GM04504 (cell line): ENCODE results near the gene CLIC5.

Source experiments
- DNase-seq: peaks from one replicate; pipeline ENCODE4 v3.0.0-alpha.2; 2012; ENCODE audit warnings: low read depth

CLIC5 gene

GRCh38 chr6:45964300-45964699 lies 51.4 kb downstream of the CLIC5 start:
- DNase-seq = no peak

GRCh38 chr6:45963896-45964295 lies 51.8 kb downstream of the CLIC5 start:
- no peak for DNase-seq

- no peak for DNase-seq
These were observed 54.5 kb downstream of the CLIC5 start for GRCh38 chr6:45961125-45961524.

DNA sequence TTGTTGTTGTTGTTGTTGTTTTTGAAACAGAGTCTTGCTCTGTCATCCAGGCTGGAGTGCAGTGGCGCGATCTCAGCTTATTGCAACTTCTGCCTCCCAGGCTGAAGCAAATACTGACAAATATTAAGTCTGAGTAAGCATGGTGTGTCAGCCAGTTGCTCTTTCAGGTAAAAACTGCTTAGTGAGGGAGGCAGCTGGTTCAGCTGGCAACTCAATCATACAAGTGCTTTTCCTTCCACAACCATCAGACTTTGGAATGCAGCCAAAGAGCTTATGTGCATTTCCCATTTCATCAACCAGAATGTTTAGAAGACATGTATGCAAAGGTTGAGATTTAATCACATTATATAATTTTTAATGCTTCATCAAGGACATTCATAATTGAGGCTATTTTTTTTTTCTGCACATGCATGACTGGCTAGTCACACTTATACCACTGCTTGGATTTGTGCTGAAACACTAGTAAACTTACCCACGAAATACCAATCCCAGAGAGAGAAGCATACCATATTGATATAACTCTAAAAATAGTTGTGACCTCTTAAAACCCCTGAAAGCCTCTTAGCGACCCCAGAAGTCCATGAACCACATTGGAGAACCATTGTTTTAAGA lies 56.0 kb downstream of the CLIC5 start:
- no peak for DNase-seq

GRCh38 chr6:45956663-45957062 lies 59.0 kb downstream of the CLIC5 start:
- DNase-seq = no peak

DNA sequence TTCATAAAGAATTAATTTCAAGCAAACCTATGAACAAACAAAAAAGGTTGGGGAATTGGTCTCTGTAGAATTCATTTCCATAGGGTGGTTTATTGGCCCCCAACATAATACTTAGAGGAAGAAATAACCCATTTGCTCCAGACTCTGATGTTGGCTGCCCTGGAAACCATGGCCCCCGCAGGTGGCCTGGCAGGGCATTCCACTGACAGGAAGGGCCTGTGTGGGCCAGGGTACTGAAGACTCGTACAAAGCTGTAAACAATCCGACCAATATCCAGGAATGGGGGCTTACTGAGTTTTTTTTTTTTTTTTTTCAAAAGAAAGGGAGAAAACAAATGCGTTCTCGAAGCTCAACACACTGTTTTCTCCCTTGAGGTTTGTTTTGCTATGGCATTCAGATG lies 59.5 kb downstream of the CLIC5 start:
- no peak for DNase-seq

GRCh38 chr6:45955597-45955996 lies 60.1 kb downstream of the CLIC5 start:
- DNase-seq = no peak

- DNase-seq = no peak
These were observed 63.1 kb downstream of the CLIC5 start for GRCh38 chr6:45952546-45952945.

DNA sequence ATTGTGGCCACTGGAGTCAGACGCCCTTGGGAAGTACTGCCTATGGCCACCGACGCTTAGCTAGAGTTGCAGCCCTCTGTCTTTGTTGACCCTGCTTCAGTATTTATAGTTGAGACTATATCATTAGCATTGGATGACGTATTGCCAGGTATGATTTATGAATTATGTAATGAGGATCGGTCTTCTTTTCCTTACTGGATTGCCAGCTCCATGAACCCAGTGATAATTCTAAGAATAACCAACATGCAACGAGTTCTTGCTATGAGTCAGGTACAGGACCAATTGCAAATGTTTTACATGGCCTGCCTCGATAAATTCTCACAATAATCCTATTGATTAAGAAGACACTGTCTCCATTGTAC lies 63.5 kb downstream of the CLIC5 start:
- no peak for DNase-seq

GRCh38 chr6:45951321-45952167 lies 64.1 kb downstream of the CLIC5 start:
- no peak for DNase-seq

- no peak for DNase-seq
These were observed 66.4 kb downstream of the CLIC5 start for GRCh38 chr6:45949256-45949655.

DNA sequence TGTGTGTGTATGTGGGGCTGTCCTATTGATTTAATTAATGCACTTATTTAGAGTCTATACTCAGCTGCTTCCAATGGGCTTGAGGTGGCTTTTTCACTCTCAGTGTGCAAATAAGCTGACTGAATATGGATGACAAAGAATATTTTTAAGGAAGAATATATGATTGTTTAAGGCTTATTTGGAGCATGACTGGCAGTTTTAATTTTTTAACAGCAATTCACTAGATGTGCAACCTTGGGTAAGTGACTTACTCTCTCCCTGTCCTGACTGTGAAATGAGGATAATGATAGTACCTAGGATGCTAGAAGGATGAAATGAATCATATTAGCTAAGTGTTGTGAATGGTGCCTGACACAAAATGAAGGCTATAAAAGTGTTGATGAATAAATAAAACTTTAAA lies 67.9 kb downstream of the CLIC5 start:
- DNase-seq = no peak

DNA sequence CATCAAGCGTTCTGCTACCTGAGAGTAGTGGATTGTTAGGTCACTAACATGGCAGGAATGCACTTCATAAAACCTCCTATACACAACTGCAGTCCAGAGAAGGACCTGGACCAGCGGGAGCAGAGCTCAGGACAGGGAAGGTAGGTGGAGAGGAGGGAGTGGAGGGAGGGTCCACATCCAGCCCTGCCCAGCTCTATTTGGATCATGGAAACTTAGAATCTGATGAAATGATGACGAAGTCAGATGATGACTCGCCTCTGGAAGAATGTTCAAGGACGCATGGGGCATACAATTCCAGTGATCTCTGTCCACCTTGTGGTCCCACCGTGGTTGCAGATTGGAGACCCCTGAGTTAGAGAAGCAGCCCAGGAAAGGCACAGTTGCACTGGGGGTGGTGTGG lies 68.8 kb downstream of the CLIC5 start:
- no peak for DNase-seq

- peak; percentile 80 for DNase-seq
These were observed 69.3 kb downstream of the CLIC5 start for GRCh38 chr6:45946352-45946751.

GRCh38 chr6:45942953-45943352 lies 72.7 kb downstream of the CLIC5 start:
- no peak for DNase-seq

GRCh38 chr6:45933855-45934254 lies 81.8 kb downstream of the CLIC5 start:
- no peak for DNase-seq

GRCh38 chr6:45931232-45931631 lies 84.4 kb downstream of the CLIC5 start:
- DNase-seq = no peak

GRCh38 chr6:45930420-45931040 lies 85.1 kb downstream of the CLIC5 start:
- no peak for DNase-seq

GRCh38 chr6:45929421-45930361 lies 86.0 kb downstream of the CLIC5 start:
- DNase-seq = no peak

- no peak for DNase-seq
These were observed 86.8 kb downstream of the CLIC5 start for GRCh38 chr6:45928721-45929305.

GRCh38 chr6:45927421-45928320 lies 88.0 kb downstream of the CLIC5 start:
- no peak for DNase-seq
